HUDEP-2 (cell line): ENCODE results near the gene SP5.
"Not testable (repeated sequence)": the region's sequence is repeated elsewhere in the genome, so short reads cannot be mapped to it uniquely, and the experiment has no call there.

Experiments used
- DNase-seq, 76 experiments: peaks; one replicate each; lab custom pipeline; 2025; ENCODE audit not compliant: unreplicated experiment in 76 of 76; lab: John Stamatoyannopoulos, UW

Gene SP5

DNA sequence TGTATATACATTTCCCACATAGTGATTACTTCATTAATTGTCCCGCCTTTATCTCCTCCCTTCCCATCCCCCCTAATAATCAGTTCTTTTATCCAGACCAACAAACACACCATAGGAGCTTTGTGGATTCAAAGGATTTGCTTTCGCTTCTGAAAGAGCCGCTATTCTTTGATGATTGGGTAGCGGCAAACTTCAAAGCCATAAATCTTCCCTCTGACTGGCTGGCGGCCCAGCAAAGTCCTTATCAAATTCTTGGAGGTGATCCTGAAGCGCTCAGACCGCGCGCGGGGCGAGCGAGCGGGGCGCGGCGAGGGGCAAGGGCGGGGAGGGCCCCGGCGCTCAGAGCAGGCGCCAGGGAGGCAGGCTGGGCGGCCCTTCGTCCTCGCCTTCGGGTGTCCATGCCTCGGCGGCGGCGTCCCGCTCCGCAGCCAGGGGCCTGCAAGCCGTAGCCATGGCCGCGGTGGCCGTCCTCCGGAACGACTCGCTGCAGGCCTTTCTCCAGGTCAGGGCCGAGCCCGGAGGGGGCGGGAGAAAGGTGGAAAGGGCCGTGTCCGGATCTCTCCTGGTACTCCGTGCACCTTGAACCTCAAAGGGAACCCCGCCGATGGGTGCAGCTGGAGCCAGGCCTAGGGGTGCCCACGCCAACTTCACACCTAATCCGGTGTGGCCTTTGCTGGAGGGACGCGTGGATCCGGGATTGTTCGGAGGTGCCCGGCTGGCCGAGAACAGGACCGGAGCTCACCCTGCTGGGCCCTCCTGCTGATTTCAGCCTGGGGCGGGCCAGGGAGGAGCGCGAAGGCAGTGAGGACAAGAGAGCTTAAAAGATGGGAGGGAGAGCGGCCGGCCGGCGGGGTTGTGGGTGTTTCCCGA is at the start of gene SP5:
Gene SP5, plus strand, starts transcription at position 276 of the 870 bp plus-strand sequence. Its CDS starts 176 bp downstream, at position 452.
- DNase-seq, result peak in 57 of 76 experiments; percentile 8 to 71 (median 37)

DNA sequence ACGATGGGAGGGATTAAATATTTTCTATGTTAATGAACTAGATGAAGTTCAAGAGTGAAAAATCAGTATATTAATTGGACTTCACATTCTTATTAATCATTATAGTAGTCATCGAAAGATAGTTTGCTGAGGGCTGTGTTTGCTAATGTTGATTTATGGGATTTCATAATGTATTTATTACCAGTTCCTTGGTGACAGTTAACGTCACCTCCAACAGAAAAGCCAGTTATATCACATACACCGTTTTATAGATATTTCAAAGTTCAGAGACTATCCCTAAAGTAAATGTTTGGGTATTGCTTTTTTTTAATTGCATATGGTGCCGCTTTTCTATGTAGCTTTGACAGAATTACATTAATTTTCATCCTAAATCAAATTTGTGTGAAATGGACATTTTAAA is 49.4 kb upstream of the SP5 start:
- no peak for DNase-seq

DNA sequence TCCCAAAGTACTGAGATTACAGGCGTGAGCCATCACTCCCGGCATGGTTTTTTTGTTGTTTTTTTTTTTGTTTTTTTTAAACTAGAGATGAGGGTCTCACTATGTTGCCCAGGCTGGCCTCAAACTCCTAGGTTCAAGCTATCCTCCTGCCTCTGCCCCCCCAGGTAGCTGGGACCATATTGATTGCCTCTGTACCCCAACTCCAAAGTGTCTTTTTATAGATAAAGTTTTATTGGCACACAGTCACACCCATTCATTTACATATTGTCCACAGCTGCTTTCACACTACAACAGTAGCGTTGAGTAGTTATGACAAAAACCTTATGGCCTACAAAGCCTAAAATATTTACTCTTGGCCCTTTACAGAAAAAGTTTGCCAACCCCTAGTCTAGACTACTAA is 45.2 kb upstream of the SP5 start:
- no peak for DNase-seq

DNA sequence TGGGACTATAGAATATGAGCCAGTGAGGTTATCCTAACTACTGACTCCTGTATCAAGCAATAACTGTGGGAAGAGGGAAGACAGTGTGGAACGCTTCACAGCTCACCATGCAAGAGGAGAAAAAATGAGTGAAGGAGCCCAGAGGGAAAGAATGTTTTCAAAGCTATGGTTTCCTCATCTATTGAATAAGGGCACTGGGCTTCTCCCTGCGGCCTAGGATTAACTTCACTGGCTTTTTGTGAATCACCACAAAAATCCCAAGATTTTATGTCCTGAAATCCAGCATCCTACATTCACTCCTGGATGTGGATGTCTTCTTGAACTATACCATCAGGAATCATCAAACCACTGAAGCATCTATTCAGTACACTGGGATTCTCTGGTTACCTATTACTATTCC is 44.5 kb upstream of the SP5 start:
- DNase-seq, result no peak

DNA sequence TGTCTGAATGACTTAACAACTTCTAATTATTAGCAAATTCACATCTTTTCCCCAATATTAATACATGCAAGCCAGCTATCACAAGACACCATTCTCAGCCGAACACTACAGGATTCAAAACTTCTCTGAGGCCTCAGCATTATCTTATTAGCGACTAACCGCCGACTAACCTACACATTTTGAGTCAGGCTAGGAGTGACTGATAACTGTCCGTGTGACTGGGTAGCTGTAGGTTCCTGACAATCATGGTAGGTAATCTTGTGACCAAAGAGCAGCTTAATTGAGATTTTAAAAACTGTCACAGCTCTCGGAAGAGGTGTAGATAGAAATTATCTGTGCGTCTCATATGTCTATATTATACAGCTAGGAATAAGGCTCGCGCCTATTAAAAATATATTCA is 44.1 kb upstream of the SP5 start:
- DNase-seq, result no peak

DNA sequence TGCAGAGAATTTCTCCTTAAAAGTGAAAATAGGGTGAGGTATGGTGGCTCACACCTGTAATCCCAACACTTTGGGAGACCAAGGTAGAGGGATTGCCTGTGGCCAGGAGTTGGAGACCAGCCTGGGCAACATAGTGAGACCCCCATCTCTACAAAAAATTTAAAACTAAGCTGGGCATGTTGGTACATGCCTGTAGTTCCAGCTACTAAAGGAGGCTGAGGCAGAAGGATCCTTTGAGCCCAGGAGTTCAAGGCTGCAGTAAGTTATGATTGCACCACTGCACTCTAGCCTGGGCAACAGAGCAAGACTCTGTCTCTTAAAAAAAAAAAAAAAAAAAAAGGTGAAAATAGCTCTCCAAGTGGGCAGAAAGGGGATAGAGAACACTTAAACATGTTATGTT is 40.9 kb upstream of the SP5 start:
- not testable (repeated sequence) for DNase-seq

DNA sequence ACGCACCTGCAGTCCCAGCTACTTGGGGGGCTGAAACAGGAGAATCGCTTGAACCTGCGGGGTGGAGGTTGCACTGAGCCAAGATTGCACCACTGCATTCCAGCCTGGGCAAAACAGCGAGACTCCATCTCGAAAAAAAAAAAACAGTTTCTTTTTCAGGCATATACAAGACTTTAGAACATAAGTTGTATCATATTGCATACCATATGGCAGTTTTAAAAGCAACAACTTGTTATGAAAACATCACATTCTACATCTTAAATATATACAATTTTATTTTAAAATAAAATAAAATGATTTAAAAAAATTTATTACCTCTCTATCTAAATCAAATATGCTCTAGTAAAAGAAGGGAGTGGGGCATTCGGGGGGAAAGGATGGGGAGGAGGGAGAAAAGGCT is 39.4 kb upstream of the SP5 start:
- no peak for DNase-seq

DNA sequence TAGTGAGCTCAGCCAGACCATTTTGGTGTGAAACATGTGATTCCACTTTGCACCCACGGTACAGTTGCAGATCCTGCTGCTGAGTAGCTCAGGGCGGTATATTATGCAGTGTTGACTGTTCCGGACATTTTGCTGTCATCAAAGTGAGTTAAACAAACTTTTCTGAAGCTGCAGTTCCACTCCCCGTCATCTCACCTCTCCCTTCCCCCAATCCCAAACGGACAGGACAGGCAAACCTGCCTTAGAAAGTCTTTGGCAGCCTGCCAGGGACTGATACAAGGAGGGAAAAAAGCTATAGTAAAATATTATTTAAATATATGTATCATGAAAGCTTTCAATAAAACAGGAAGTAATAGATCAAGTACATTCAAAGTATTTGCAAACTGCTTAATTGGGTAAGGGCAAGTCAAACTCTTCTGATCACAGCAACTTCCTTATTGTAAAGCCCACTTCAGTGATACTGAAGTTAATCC is 35.5 kb upstream of the SP5 start:
- DNase-seq, result no peak

DNA sequence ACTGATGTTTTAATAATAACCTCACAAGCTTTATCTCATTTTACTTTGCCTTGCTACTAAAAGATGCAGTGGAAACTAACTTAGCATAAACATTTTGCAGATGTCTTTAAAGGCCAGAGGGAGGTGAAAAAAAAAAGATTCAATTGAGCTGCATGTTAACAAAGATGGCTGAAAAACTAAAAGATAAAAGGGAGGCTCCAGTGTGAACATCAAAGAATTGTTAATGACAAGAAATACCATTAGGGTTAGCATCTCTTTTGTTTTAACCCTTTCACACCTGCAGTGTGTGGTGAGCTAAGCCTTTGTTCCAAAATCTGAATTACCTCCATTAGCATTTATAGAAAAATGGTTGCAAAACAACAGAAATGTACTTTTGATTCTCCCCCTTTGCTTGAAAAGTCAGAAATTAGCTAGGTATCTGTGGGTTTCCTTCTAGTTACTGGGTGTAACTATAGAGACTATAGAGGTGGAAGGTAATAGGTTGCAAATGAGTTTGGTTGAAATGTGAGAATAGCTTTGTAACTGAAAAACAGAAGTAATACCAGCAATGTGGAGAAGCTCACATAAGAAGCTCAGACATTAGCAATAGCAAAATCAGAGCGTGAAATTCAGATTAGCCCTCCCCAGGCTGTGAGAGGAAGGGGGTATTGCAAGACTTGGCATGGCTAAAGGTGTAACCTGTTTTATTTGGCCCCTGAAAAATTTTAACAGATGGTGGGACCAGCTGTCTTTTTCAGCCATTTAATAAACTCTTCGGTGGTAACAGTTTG is 34.8 kb upstream of the SP5 start:
- DNase-seq, result no peak

DNA sequence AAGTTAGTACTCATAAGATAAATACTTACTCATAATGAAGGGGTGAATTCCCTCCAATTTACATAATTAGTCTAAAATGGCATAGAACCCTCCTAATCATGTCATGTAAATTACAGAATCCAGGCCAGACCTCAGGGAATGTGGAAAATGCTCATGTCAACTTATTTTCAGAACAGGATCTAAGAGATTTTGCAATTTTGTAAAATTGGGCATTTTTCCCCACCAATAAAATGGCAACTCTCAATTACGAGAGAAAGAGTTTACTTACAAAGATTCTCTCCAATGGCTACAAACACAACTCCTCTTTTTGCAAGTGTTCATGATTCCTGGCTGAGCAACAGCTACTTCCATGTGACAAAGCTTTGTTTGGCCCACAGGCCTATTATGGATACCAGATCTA is 33.8 kb upstream of the SP5 start:
- DNase-seq, result no peak

DNA sequence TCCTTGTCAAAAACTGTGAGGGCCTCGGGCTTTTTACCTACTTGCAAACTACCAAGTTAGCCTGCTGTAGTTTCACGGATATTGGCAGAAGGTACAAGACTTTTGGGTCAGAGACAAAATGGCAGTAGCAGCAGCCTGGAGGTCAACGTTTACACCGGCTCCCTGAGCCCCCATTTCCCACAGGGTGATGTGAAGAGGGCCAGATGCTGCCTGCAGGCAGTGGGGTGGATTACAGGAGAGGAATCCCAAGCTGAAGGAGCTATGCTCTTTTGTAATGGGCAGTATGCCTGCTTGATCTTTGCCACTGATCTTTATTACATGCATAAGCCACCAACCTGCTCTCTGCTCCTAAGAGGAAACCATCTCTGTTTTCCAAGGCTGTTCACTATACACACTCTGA is 29.5 kb upstream of the SP5 start:
- DNase-seq, result no peak

DNA sequence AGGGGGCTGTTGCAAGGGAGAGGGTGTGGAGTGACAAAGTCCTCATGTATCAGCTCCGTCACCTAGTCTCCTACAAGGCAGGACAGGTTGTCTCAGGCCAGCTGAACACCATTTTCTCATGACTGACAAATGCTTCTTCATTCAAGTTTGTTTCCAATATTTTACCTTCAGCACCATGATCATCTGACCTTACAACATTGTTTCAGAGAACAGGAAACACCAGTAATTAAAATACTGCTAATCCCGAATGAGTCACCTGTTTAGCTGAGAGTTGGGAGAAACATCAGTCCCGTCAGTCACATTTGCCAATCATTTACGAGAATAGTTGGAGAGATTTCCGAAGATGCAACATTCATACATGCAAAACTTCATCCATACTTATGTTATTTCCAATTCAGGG is 25.7 kb upstream of the SP5 start:
- no peak for DNase-seq

DNA sequence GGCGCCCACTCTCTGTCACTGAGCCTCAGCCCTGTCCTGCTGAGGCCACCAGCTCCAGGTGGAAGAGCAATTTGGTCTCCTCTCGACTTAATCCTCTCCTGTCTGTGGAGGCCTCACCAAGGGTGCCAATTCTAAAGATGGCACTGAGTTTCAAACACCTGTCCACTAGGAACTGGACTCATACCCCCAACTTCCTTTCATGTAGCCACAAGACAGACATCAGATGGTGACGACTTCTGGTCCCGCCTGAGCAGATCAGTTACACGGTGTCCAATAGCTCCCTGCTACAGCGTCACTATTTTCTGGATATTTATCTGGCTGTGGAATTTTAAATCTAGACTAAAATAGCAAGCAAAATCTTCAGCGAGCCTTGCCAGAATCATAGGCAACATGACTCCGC is 24.5 kb upstream of the SP5 start:
- no peak for DNase-seq

DNA sequence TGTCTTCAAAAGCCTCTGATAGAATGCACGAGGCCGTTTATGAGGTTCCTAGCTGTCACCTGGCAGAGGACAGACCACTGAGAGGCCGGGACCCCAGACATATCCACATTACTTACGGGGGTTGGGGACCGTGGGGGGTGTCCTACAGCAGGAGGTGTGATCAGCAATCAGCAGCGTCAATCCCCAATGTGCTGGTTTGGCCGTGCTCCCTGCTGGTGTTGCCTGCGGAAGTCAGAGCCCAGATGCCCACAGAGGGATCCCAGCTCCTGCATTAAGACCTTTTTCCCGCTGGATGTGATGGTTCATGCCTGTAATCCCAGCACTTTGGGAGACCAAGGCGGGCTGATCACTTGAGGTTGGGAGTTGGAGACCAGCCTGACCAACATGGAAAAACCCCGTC is 20.8 kb upstream of the SP5 start:
- DNase-seq, result no peak

DNA sequence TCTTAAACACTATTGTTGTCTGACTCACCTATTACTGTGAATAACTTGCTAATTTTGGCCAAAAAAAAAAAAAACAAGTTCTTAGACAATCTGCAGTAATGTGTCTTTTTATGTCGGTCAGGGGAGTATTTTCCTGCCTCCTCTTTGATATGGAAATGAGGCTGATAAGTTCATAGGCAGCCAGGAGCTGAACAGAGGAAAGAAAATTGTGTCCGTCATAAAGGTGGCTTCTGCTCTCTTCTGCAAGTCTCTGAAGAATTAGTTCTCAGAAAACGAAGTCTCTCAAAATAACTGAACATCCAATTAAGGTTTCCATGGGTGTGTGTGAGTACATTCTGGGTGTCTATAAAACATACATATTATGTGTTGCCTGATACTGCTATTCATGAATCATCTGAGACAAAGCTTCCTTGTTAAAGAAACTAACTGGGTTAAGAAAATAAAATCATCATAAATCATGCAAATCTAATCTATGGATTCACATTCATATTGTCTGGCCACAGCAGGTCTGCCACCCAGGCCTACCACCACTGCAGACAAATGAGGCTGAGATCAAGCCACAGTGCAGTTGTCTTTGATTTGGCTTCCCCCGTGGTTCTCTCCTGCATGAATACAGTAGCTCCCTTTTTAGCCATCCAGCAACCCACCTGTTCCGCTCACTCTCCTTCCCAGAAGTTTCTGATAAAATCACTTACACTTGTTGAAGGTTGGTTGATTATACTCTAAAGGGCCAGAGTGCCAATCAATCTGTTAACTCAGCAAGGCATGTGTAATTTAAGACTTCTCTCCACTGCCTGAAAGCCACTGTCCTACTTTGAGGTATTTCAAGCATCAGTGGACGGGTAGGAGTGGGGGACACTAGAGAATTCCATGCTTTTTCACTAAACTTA is 19.4 kb upstream of the SP5 start:
- DNase-seq, result no peak

DNA sequence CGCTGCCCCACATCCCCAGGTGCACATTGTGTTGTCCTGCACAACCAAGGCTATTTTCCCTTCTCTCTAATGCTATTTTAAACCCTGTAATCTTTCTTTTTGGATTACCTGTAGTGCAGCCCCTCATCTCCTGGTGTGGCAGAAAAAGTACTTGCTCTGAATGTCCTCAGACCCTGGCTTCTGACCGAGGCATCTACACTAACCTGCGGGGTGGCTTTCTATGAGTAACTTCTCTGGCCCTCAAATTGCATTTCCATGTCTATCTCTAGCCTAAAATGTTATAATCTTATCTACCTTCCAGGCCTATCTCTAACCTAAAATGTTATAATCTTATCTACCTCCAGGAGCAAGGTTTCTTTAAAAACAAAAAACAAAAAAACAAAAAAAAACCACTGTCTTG is 18.2 kb upstream of the SP5 start:
- DNase-seq, result no peak

DNA sequence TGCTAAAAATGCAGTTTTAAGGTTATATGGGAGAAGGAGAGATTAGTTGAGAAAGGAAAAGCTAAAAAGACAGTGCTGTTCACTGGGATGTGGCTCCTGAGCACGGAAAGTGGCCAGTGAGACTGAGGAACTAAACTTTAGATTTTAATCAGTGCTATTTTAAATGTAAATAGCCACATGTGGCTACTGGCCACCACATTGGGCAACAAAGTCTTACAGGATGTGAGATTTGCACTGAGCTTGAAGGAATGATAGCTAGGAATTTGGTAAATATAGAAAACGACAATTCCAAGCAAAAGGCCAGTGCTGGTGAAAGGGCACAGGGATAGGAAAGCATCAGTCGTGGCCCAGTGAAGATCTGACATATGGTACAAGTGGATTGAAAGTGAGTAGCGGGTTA is 14.1 kb upstream of the SP5 start:
- DNase-seq, result no peak

DNA sequence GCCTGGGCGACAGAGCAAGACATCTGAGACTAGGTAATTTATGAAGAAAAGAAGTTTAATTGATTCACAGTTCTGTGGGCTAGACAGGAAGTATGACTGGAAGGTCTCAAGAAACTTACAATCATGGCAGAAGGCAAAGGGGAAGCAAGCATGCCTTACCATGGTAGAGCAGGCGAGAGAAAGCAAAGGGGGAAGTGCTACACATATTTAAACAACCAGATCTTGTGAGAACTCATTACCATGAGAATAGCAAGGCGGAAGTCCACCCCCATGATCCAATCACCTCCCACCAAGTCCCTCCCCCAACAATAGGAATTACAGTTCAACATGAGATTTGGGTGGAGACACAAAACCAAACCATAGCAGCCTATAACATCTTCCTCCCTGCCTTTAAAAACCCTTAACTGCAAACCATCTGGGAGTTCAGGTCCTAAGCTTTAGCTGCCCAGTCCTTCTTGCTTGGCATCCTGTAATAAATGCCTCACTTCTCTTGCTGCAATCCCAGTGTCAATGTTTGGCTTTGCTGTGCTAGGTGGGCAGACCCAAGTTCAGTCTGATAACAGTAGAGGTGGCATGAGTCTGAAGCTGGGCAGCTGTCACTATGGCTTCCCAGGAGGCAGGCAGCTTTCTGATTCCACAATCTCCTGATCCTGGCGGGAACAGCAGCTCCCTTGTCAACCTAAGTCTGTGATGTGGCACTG is 11.2 kb upstream of the SP5 start:
- no peak for DNase-seq

DNA sequence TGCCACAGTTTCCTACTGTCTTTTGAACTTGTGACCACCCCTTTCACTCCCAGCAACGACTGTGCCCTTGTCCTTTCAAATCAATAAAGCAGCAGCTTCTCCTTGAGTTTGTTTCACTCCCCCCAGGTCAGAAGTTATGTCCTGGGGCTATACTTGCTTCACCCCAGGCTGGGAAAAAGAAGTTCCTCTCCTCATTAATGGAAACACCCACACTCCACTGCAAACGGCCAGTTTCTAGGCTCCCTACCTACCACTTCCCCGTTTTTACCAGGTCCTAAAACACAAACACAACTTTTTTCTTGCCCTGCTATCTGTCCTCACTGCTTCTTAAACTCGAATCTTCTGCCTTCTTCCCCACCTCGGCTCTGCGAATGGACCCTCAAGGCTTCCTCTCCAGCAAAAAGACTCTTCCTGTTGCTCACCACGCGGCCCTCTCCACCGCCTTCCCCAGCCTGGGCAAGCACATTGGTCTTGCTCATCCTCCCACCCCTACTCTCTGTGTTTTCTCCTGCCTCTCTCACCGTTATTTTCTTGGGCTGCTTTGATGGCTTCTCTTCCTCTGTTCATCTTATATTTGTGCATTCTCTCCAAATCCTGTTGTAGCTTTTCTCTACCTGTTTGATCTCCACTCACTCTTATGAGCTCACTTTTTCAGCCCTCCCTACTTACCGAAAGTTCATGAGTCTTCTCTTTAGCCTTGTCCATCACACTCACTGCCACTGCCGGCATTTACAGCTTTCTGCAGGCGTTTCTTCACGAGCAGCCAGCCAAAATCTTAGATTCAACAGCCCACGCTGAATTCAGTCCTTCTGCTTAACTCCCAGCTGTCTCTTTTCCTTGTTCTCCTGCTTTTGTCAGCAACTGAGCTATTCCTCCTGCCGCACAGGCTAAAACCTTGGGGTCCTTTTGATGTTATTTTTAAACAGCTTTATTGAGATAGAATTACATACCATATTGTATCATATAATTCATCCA is 7.0 kb upstream of the SP5 start:
- DNase-seq, result no peak
